Smooth muscle cell (in vitro differentiated cells): ENCODE results near the gene NPAS2. TPM values are rescaled to one million over a fixed set of nuclear protein-coding genes. Genes with fewer than 3 reads are reported as not detected.

Experiments
- DNase-seq: peaks from one replicate; lab custom pipeline; 2025; ENCODE audit not compliant: unreplicated experiment; lab: John Stamatoyannopoulos, UW
- H2AFZ ChIP-seq: fragments of 200-600 bp; sonication (generic); 2 replicates; pipeline ENCODE4 v1.6.0; 2016; ENCODE audit warnings: antibody characterized with exemption, low read depth, mild to moderate bottlenecking
- H3F3A ChIP-seq: fragments of 200-600 bp; sonication (generic); 2 replicates; pipeline ENCODE4 v1.6.0; 2017; ENCODE audit warnings: antibody characterized with exemption, low read depth
- H3K27ac ChIP-seq: fragments of 200-600 bp; sonication (generic); 2 replicates; pipeline ENCODE4 v1.5.1; 2016; ENCODE audit warnings: low read depth, mild to moderate bottlenecking
- H3K27me3 ChIP-seq: fragments of 200-600 bp; sonication (generic); 2 replicates; pipeline ENCODE4 v1.6.1; 2016; ENCODE audit warnings: low read depth, mild to moderate bottlenecking
- H3K36me3 ChIP-seq: fragments of 200-600 bp; sonication (generic); 2 replicates; pipeline ENCODE4 v1.5.1; 2016; ENCODE audit warnings: low read depth
- H3K4me1 ChIP-seq: fragments of 200-600 bp; sonication (generic); 2 replicates; pipeline ENCODE4 v1.5.1; 2016; ENCODE audit warnings: low read depth
- H3K4me2 ChIP-seq: fragments of 200-600 bp; sonication (generic); 2 replicates; pipeline ENCODE4 v1.6.0; 2016; ENCODE audit warnings: mild to moderate bottlenecking
- H3K4me3 ChIP-seq: fragments of 200-600 bp; sonication (generic); 2 replicates; pipeline ENCODE4 v1.5.1; 2016; ENCODE audit warnings: mild to moderate bottlenecking
- H3K79me2 ChIP-seq: fragments of 200-600 bp; sonication (generic); 2 replicates; pipeline ENCODE4 v1.6.0; 2016; ENCODE audit warnings: low read depth, mild to moderate bottlenecking
- H3K9ac ChIP-seq: fragments of 200-600 bp; sonication (generic); 2 replicates; pipeline ENCODE4 v1.6.0; 2016; ENCODE audit warnings: low read depth
- H3K9me3 ChIP-seq: fragments of 200-600 bp; sonication (generic); replicated peaks from 2 replicates; pipeline ENCODE4 v1.5.1; 2016; ENCODE audit warnings: low read depth
- H4K20me1 ChIP-seq: fragments of 200-600 bp; sonication (generic); 2 replicates; pipeline ENCODE4 v1.6.0; 2016; ENCODE audit warnings: low read depth
- WGBS: methylation state at CpG from one replicate; pipeline ENCODE4 v1.1.7; 2016; ENCODE audit warnings: low lambda C conversion rate; 5-methylcytosine and 5-hydroxymethylcytosine counted together
- polyA plus RNA-seq: library from polyadenylated mRNA; unstranded; fragments of >200 nt; fragmentation: Nextera tagmentation; extraction: Ambion mirVana; gene quantifications from 2 replicates; pipeline ENCODE4 v1.2.1, GENCODE V29; 2016
- total RNA-seq: library from RNA; depleted of rRNA; stranded (reverse); fragments of >200 nt; gene quantifications from 2 replicates; pipeline ENCODE4 v1.2.3, GENCODE V29; 2014
- TF ChIP-seq, protein P1 (sequence below): fragments of 200-600 bp; sonication (generic); IDR thresholded peaks from 2 replicates; pipeline ENCODE4 v1.5.1; 2017; ENCODE audit warnings: borderline replicate concordance, mild to moderate bottlenecking, antibody characterized with exemption; ENCODE audit not compliant: insufficient read depth, poor library complexity, severe bottlenecking

The NPAS2 gene
- total and polyA plus RNA-seq, 2 experiments from 2014 or later = 20.2 to 20.7 TPM

- Histone ChIP-seq H3K36me3 (no peaks in the 10 kb centered on the region), H3K9ac (no peak overlapping the region), H3K4me1 (no peaks in the 10 kb centered on the region), H2AFZ (no peak overlapping the region), H3F3A (no peaks in the 10 kb centered on the region), H3K9me3 (no peaks in the 10 kb centered on the region), H3K4me2 (no peak overlapping the region), H3K27me3 (no peaks in the 10 kb centered on the region), H3K4me3 (no peak overlapping the region), H3K79me2 (no peaks in the 10 kb centered on the region), H4K20me1 (no peaks in the 10 kb centered on the region), H3K27ac (no peak overlapping the region)
- DNase-seq = no peak
- TF ChIP-seq, protein P1, sequence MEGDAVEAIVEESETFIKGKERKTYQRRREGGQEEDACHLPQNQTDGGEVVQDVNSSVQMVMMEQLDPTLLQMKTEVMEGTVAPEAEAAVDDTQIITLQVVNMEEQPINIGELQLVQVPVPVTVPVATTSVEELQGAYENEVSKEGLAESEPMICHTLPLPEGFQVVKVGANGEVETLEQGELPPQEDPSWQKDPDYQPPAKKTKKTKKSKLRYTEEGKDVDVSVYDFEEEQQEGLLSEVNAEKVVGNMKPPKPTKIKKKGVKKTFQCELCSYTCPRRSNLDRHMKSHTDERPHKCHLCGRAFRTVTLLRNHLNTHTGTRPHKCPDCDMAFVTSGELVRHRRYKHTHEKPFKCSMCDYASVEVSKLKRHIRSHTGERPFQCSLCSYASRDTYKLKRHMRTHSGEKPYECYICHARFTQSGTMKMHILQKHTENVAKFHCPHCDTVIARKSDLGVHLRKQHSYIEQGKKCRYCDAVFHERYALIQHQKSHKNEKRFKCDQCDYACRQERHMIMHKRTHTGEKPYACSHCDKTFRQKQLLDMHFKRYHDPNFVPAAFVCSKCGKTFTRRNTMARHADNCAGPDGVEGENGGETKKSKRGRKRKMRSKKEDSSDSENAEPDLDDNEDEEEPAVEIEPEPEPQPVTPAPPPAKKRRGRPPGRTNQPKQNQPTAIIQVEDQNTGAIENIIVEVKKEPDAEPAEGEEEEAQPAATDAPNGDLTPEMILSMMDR = no peak
- WGBS = 88% methylated on average over 12 of the region's 12 CpGs
These were observed 144.3 kb downstream of the NPAS2 start for GRCh38 chr2:100964222-100964621.

GRCh38 chr2:100964681-100965169 is 144.8 kb downstream of the NPAS2 start:
- WGBS = 92% methylated on average over 11 of the region's 11 CpGs
- no peaks in the 10 kb centered on the region for H3K9me3 ChIP-seq
- H3K36me3 ChIP-seq = no peaks in the 10 kb centered on the region
- DNase-seq = no peak
- H3K79me2 ChIP-seq = no peaks in the 10 kb centered on the region
- no peak overlapping the region for H3K4me3 ChIP-seq
- no peaks in the 10 kb centered on the region for H3K27me3 ChIP-seq
- H3K9ac ChIP-seq = no peak overlapping the region
- H3K4me1 ChIP-seq = no peaks in the 10 kb centered on the region
- TF ChIP-seq, protein P1 = no peak
- no peaks in the 10 kb centered on the region for H3F3A ChIP-seq
- no peak overlapping the region for H3K4me2 ChIP-seq
- no peak overlapping the region for H2AFZ ChIP-seq
- H3K27ac ChIP-seq = no peak overlapping the region
- H4K20me1 ChIP-seq = no peaks in the 10 kb centered on the region

DNA sequence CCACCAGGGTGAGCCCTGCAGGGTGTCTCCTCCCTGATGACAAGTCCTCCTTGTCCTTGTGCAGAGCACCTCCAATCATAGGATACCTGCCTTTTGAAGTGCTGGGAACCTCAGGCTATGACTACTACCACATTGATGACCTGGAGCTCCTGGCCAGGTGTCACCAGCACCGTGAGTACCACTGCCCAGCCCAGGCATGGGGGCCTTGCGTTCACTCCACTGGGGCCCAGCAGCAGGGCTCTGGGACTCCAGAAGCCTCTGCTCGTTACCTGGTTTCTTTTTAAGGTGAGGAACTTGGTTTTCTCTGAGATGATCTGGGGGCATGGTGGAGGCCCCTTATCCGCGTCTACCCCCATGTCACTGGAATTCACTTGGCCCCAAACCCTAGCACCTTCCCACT is 145.7 kb downstream of the NPAS2 start:
- H3K36me3 ChIP-seq = no peaks in the 10 kb centered on the region
- no peak overlapping the region for H3K9ac ChIP-seq
- WGBS = 97% methylated on average over 5 of the region's 5 CpGs
- no peak overlapping the region for H3K4me3 ChIP-seq
- TF ChIP-seq, protein P1 = no peak
- no peak overlapping the region for H3K27ac ChIP-seq
- no peaks in the 10 kb centered on the region for H3K4me1 ChIP-seq
- no peaks in the 10 kb centered on the region for H4K20me1 ChIP-seq
- no peaks in the 10 kb centered on the region for H3K27me3 ChIP-seq
- no peaks in the 10 kb centered on the region for H3K9me3 ChIP-seq
- no peaks in the 10 kb centered on the region for H3K79me2 ChIP-seq
- no peaks in the 10 kb centered on the region for H3F3A ChIP-seq
- no peak for DNase-seq
- no peak overlapping the region for H2AFZ ChIP-seq
- no peak overlapping the region for H3K4me2 ChIP-seq

DNA sequence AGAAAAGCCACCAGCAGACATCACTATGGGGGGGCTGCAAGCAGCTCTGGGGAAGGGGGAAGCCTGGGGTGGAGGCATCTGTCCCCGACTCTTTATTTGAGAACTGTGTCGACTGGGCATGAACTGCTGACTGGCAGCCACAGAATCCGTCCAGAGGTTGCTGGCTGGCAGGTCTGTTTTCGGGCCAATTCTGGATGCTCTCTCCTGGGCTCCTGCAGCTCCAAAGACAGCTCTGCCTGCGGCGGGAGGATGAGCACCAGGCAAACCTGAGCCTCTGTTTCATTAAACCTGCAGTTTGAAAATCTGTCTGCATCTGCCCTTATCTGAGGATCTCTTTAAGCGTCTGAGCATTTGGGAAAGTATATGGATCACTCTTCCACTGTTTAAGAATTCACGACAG is 147.8 kb downstream of the NPAS2 start:
- DNase-seq = no peak
- Histone ChIP-seq H3K27ac (no peak overlapping the region), H3K4me2 (no peak overlapping the region), H3K27me3 (no peaks in the 10 kb centered on the region), H3K4me1 (no peaks in the 10 kb centered on the region), H3K79me2 (no peaks in the 10 kb centered on the region), H4K20me1 (no peaks in the 10 kb centered on the region), H3F3A (no peaks in the 10 kb centered on the region), H3K4me3 (no peak overlapping the region), H3K9me3 (no peaks in the 10 kb centered on the region), H3K9ac (no peak overlapping the region), H3K36me3 (no peaks in the 10 kb centered on the region), H2AFZ (no peak overlapping the region)
- TF ChIP-seq, protein P1 = no peak
- 94% methylated on average over 8 of the region's 8 CpGs for WGBS
